ENCODE results near the gene ARHGAP33.

The ARHGAP33 gene

GRCh38 chr19:35779033-35779432 lies 3.7 kb downstream of the ARHGAP33 start:
- DNase-seq, result no peak

DNA sequence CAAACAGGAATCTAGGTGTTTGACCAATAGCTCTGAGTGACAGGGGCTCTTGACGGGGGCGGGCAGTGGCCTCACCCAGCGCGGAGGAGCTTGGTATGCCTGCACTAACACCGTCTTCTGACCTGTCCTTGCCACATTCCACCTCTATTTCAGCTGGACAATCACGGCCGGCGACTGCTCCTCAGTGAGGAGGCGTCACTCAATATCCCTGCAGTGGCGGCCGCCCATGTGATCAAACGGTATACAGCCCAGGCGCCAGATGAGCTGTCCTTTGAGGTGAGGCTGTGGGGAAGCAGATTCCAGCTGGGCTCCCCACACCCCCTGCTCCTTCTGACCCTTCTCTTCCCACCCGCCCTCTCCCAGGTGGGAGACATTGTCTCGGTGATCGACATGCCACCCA lies 4.7 kb downstream of the ARHGAP33 start:
- DNase-seq, result no peak

- no peak for DNase-seq
Observed at GRCh38 chr19:35780717-35781116, 5.4 kb downstream of the ARHGAP33 start.

DNA sequence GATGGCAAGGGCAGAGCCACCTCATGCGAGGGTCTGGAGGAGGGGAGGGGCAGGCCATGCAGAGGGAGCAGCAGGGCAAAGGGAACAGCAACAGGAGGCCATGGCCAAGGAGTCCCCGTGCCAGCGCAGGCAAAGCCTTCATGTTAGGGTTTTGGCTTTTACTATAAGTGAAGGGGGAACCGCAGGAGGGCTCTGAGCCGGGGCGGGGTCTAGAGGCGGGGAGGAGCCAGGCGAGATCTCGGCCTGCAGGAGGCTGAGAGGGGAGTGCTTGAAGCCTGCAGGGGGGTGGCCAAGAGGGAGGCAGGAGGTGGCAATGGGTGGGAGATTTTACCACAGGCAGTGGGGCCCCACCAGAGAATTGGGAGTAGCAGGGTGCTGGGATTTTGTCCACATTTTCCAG lies 6.3 kb downstream of the ARHGAP33 start:
- DNase-seq, result no peak

- DNase-seq, result no peak
Observed at GRCh38 chr19:35782589-35782988, 7.2 kb downstream of the ARHGAP33 start.

DNA sequence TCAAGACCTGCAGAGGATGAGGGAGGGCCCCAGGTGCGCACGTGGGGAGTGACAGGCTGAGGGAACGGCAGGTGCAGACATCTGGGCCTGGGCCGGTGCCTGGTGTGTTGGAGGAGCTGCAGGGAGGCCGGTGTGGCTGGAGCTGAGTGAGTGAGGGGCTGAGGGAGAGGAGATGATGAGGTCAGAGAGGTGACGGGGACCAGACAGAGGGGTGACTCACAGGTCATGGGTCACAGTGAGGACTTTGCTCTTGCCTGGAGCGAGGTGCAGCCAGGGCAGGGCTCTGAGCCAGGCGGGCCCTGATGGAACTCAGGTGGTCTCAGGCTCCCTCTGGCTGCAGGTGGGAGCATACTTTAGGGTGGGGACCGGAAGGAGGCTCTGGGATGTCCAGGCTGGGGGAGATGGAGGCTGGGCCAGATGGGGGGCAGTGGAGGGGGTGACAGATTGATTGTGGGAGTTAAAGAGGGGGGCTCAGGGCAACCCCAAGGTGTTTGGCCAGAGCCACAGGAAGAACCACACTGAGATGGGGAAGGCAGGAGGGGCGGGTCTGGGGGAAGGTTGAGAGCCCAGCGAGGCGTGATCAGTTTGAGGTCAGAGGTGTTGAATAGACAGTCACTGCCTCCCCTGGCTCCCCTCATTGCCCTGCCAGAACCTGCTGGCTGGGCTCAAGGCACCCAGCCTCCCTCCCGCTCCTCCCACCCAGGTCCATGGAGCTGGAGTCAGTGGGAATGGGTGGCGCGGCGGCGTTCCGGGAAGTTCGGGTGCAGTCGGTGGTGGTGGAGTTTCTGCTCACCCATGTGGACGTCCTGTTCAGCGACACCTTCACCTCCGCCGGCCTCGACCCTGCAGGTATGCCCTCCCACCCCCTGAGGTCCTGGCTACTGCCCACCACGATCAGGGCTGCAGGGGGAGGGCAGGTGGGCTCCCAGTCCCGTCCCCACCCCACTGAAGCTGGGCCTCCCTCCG lies 8.4 kb downstream of the ARHGAP33 start:
- DNase-seq, result no peak

- no peak for DNase-seq
Observed at GRCh38 chr19:35784503-35785338, 9.4 kb downstream of the ARHGAP33 start.

- no peak for DNase-seq
Observed at GRCh38 chr19:35785339-35785627, 9.9 kb downstream of the ARHGAP33 start.

DNA sequence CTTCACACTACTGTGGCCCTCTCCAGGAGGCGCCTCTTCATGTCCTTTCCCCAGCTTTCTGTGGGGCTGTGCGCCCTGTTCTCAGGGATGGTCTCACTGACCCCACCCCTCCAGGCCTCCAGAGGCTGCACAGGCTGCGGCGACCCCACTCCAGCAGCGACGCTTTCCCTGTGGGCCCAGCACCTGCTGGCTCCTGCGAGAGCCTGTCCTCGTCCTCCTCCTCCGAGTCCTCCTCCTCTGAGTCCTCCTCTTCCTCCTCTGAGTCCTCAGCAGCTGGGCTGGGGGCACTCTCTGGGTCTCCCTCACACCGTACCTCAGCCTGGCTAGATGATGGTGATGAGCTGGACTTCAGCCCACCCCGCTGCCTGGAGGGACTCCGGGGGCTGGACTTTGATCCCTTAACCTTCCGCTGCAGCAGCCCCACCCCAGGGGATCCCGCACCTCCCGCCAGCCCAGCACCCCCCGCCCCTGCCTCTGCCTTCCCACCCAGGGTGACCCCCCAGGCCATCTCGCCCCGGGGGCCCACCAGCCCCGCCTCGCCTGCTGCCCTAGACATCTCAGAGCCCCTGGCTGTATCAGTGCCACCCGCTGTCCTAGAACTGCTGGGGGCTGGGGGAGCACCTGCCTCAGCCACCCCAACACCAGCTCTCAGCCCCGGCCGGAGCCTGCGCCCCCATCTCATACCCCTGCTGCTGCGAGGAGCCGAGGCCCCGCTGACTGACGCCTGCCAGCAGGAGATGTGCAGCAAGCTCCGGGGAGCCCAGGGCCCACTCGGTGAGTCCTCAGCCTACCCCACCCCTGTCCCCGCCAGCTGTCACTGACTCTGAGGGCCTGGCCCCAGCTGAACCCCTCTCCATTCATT lies 11.2 kb downstream of the ARHGAP33 start:
- DNase-seq, result no peak

DNA sequence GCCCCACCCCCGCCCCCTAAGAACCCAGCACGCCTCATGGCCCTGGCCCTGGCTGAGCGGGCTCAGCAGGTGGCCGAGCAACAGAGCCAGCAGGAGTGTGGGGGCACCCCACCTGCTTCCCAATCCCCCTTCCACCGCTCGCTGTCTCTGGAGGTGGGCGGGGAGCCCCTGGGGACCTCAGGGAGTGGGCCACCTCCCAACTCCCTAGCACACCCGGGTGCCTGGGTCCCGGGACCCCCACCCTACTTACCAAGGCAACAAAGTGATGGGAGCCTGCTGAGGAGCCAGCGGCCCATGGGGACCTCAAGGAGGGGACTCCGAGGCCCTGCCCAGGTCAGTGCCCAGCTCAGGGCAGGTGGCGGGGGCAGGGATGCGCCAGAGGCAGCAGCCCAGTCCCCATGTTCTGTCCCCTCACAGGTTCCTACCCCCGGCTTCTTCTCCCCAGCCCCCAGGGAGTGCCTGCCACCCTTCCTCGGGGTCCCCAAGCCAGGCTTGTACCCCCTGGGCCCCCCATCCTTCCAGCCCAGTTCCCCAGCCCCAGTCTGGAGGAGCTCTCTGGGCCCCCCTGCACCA lies 11.9 kb downstream of the ARHGAP33 start:
- DNase-seq, result no peak

- no peak for DNase-seq
Observed at GRCh38 chr19:35788205-35788960, 13.0 kb downstream of the ARHGAP33 start.

DNA sequence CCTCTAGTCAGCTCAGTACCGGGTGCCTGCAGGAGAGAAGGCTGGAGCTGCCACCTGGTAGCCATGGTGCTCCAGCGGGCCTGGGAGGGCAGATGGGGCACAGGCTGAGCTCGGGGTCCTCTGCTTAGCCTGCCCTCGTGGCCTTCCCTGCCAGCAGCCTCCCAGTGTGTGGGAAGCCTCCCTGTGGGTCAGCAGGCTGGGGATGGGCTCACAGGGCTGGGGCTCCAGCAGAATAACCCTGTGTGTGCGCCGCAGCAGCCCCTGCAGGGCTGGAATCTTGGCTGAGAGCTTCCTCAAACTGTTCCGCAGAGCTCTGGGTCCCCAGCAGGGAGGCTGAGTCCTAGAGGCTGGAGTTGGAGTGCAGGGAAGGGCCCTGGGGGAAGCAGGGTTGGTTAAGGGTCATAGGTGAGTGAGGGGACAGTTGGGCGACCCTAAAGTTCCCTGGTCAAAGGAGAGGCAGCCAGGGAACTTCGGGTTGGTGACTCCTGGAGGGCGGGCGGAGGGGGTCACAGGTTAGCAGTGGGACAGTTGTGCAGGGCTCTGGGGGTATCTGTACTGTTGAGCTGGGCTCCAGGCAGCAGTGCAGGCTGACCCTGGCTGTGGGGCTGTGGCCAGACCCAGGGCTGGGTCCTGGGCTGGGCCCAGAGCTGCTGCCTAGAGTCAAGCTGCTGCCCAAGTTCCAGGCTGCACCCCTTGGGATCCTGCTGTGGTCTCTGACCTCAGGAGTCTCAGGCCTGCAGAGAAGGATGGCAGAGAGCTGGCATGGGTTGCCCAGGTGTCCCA lies 14.0 kb downstream of the ARHGAP33 start:
- no peak for DNase-seq

DNA sequence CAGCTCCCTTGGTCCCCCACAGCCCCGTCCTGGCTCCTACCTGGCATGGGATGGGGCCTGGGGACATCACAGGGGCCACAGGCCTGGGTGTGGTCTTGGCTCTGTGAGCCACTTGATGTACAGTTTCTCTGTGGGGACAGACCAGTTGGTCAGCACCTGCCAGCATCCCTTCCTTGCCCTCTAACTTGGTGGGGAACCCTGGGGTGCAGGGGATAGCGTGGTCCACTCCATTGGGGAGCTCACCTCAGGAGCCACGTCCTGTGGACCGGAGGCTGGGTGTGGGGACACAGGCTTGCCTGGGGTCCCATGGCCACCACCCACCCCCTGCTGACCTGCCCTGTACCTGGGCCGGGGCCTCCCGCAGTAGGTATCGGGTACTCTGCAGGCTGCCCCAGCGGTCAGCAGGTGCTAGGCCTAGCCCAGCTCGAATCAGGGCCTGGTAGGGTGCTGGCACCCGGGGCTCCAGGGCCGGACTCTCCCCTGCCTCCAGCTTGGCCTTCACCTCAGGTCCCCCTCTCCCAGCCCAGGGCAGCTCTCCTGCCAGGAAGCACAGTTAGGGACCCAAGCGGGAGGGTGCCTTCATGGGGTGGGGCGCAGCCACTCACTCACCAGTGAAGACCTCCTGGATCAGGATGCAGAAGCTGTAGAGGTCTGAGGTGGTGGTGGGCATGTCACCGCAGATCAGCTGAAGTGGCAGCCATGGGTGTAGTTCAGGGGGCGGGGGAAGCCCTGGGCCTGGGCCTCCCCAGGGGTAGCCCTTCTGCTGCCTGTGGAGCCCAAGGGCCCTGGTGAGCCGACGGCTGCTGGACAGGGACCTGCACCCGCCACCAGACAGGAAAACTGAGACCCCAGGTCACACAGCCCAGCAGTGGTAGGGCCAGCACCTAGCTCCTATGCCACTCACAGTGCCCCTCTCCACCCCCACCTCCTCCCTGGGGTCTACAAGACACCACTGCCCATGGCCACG lies 14.9 kb downstream of the ARHGAP33 start:
- DNase-seq, result no peak

DNA sequence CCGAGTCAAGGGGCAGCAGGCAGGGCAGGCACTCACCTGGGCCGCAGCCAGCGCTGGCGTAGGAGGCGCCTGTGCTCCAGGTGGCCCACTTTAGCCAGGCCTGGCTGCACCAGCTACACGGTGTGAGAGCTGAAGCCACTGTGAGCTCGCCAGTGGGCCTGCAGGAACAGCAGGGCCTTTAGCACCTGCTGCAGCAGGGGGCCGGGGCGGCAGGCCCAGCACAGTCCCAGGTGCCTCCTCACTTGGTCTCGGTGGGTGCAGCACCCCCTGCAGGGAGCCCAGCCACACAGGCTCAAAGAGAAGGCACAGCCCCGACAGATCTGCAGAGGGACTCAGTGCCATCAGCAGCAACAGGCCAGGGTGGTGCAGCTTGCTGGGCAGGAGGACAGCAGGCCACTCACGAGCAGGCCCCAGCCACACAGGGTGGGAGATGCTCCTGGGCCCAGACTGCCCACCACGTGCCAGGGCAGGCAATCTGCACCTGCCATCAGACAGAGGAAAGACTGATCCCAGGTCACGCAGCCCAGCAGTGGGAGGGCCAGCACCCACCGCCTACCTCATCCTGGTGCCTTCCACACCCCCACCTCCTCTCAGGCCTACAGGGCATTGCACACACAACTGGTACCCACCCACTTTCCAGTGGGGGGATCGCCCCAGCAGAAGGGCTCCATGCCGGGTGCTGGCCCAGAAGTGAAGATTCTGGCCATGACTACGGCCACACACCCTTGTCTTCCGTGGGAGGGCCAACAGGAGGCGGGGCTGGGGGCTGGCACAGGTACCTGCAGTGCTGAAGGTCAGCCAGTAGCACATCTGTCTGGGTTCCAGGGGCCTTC lies 15.8 kb downstream of the ARHGAP33 start:
- DNase-seq, result no peak

- no peak for DNase-seq
Observed at GRCh38 chr19:35791814-35792279, 16.5 kb downstream of the ARHGAP33 start.

- no peak for DNase-seq
Observed at GRCh38 chr19:35792312-35792711, 16.9 kb downstream of the ARHGAP33 start.

- no peak for DNase-seq
Observed at GRCh38 chr19:35792888-35793287, 17.5 kb downstream of the ARHGAP33 start.

- no peak for DNase-seq
Observed at GRCh38 chr19:35793381-35794165, 18.2 kb downstream of the ARHGAP33 start.
